ENCODE results near the gene DDI1. TPM values are rescaled to one million over a fixed set of nuclear protein-coding genes. Genes with fewer than 3 reads are reported as not detected.

DDI1 gene
- polyA plus RNA-seq, 1 experiment, result not detected

- no peaks in the 10 kb centered on the region for H3K36me3 ChIP-seq (ENCODE audit: control insufficient read depth, insufficient read depth, low read length)
- POLR2A ChIA-PET, result no interaction called here
- CTCF ChIA-PET, result no interaction called here
- H3K27me3 ChIP-seq (ENCODE audit: control insufficient read depth, insufficient read depth, low read length), result no peaks in the 10 kb centered on the region
- no peak overlapping the region for H3K4me3 ChIP-seq (ENCODE audit: low read depth, low read length)
- TF ChIP-seq CTCF (IDR thresholded peaks at IDR 0.05; ENCODE audit: insufficient read depth, low read depth, low read length), result no peak
- DNase-seq (ENCODE audit: low read depth), result no peak
Observed at GRCh38 chr11:104057908-104058307, 21.5 kb downstream of the DDI1 start.

GRCh38 chr11:104058680-104059079, 22.2 kb downstream of the DDI1 start:
- Histone ChIP-seq H3K36me3 (ENCODE audit: control insufficient read depth, insufficient read depth, low read length) (no peaks in the 10 kb centered on the region), H3K27me3 (ENCODE audit: control insufficient read depth, insufficient read depth, low read length) (no peaks in the 10 kb centered on the region), H3K4me3 (ENCODE audit: low read depth, low read length) (no peak overlapping the region)
- ChIA-PET POLR2A (no interaction called here), CTCF (no interaction called here)
- no peak for DNase-seq (ENCODE audit: low read depth)
- TF ChIP-seq CTCF (IDR thresholded peaks at IDR 0.05; ENCODE audit: insufficient read depth, low read depth, low read length), result no peak

GRCh38 chr11:104060004-104060794, 23.8 kb downstream of the DDI1 start:
- Histone ChIP-seq H3K27me3 (ENCODE audit: control insufficient read depth, insufficient read depth, low read length) (no peaks in the 10 kb centered on the region), H3K36me3 (ENCODE audit: control insufficient read depth, insufficient read depth, low read length) (no peaks in the 10 kb centered on the region), H3K4me3 (ENCODE audit: low read depth, low read length) (no peak overlapping the region)
- POLR2A ChIA-PET, result no interaction called here
- no peak for DNase-seq (ENCODE audit: low read depth)
- TF ChIP-seq CTCF (IDR thresholded peaks at IDR 0.05; ENCODE audit: insufficient read depth, low read depth, low read length), result no peak
- CTCF ChIA-PET, result no interaction called here

GRCh38 chr11:104060820-104061219, 24.4 kb downstream of the DDI1 start:
- DNase-seq (ENCODE audit: low read depth), result no peak
- no peak for TF ChIP-seq CTCF (IDR thresholded peaks at IDR 0.05; ENCODE audit: insufficient read depth, low read depth, low read length)
- Histone ChIP-seq H3K4me3 (ENCODE audit: low read depth, low read length) (no peak overlapping the region), H3K27me3 (ENCODE audit: control insufficient read depth, insufficient read depth, low read length) (no peaks in the 10 kb centered on the region), H3K36me3 (ENCODE audit: control insufficient read depth, insufficient read depth, low read length) (no peaks in the 10 kb centered on the region)
- CTCF ChIA-PET, result interaction anchor here (0.7 kb wide), 1 partner anchor 12 kb away, joined by 3 read pairs; no protein-coding TSS in a partner anchor
- POLR2A ChIA-PET, result no interaction called here

- Histone ChIP-seq H3K27me3 (ENCODE audit: control insufficient read depth, insufficient read depth, low read length) (no peaks in the 10 kb centered on the region), H3K4me3 (ENCODE audit: low read depth, low read length) (no peak overlapping the region), H3K36me3 (ENCODE audit: control insufficient read depth, insufficient read depth, low read length) (no peaks in the 10 kb centered on the region)
- POLR2A ChIA-PET, result no interaction called here
- DNase-seq (ENCODE audit: low read depth), result no peak
- no peak for TF ChIP-seq CTCF (IDR thresholded peaks at IDR 0.05; ENCODE audit: insufficient read depth, low read depth, low read length)
- CTCF ChIA-PET, result interaction anchor here (0.6 to 1.1 kb wide), 2 partner anchors 380 to 765 kb away, joined by 3 read pairs; no protein-coding TSS in a partner anchor
Observed at GRCh38 chr11:104061853-104062521, 25.5 kb downstream of the DDI1 start.

Data from BJ (cell line).